ENCODE results near the gene NGFR.
"Not testable (repeated sequence)": the region's sequence is repeated elsewhere in the genome, so short reads cannot be mapped to it uniquely, and the experiment has no call there.

NGFR gene

DNA sequence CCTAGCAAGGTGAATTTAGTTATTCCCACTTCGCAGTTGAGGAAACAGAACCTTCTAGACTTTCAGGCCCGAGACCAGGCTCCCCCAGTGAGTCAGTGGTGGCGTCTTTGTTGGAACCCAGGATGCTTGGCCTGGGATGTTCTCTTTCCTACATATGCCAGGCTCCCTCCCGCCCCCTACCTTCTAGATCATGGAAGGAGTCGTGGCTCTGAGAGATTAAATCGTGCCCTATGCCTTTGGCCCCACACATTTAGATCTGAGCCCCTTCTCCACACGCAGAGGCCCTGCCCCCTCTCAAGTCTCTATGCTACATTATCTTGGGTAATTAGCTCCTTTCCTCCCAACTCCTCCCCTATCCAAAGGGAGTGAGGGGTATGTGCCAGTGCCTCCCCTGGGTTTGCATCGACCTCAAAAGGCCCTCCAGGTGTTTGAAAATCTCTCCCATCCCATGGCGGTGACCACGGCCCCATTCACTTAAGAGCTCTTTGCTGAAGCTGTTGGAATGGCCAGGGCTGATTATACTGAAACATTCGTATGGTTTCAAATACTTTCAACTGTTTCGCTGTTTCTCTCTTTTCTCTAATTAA lies 3.0 kb downstream of the NGFR start:
- no peak for DNase-seq

DNA sequence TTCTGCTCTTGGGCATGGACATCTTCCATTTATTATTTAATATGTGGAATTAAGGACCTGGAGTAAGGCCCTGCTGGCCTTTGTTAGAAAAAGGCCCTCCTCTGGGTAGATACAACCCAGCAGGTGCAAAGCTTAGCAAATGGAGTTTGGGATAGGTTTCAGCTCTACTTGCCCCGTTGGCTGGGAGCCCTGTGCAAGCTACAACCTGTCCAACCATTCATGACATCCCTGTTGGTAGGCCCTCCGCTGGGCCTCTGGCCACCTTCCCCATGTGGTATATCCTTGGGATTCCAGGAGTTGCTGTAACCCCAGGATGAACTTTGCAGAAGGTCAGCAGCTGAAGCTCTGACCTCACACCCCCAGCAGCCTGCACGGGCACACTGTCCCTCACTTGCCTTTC lies 6.4 kb downstream of the NGFR start:
- DNase-seq: no peak

DNA sequence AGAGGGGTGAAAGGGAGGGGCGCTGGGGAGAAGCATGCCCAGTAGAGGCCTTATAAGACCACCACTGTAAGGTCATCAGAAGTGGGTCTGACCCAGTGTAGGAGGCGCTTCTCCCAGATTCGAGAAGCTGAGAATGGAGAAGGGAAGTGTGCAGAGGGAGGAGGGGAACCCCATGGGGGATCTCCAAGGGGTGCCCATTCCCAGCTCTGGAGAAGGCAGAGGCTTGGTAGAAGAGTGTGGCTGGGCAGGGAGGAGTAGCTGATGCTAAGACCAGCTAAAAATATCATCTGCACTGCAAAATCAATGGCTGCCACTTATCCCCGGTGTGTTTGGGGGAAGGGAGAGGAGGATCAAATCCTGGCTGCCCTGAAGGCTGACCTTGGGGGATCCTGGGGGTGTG lies 7.2 kb downstream of the NGFR start:
- no peak for DNase-seq

DNA sequence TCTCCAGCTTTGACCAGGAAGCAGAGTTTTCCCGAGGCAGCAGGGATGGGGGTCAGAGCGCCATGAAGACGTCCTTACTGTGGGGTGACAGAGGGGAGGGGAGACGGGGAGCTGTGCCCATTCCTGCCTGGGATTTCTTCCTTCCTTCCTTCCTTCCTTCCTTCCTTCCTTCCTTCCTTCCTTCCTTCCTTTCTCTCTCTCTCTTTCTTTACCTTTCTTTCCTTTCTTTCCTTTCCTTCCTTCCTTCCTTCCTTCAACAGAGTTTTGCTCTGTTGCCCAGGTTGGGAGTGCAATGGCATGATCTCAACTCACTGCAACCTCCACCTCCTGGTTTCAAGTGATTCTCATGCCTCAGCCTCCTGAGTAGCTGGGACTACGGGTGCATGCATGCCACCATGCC lies 7.6 kb downstream of the NGFR start:
- DNase-seq: not testable (repeated sequence)

DNA sequence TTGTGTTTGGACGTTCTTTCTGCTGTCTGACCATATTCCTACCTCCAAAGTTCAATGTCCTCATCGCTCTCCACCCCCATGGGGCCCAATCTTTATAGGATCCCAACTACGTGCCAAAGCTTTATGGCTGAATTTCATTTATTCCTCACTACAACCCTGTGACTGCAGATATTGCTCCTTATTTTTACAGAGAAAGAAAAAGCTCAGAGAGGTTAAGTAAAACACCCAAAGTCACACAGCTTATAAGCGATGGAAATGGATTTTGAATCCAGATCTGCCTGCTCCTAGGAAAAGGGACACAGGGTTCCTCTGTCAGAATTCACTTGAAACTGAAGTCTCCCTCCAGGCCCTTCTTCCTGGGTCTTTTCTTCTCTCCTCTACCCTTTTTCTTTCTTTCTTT lies 9.3 kb downstream of the NGFR start:
- no peak for DNase-seq

- no peak for DNase-seq
Measured at GRCh38 chr17:49505854-49506253, 10.8 kb downstream of the NGFR start.

GRCh38 chr17:49506282-49506681 lies 11.2 kb downstream of the NGFR start:
- DNase-seq: no peak

- no peak for DNase-seq
Measured at GRCh38 chr17:49508061-49508865, 13.2 kb downstream of the NGFR start.

DNA sequence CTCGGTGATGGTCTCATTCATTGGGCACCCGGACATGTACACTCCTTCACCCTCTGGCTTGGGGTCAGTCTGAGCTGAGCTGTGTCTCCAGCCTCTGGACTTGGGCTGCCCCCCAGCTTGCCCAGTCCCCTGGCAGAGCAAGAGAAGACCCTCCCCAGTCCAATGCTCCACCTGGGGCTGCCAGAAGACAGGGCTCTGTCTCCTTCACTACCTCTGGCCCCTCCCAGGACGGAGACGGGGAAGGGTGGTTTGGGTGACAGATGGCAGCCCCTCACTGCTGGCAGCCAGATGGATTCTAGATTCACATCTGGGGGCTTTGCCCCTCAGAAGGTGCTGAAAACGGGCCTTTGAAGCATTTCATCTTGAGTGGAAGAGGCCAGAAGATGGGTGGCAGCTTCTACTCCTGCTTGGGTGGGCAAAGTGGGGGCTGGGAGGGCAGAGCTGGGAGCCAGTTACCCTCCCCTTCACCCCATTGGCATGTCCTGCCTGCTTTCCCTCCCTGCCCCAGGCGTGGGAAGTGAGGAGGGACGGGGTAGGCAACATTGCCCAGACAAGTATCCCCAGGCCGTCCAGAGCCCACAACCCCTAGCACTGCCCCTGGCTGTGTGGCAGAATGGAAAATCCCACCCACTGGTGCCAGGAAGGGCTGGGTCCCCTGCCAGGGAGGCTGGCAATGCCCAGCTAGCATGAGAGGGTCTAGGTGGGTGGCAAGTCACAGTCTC lies 13.9 kb downstream of the NGFR start:
- no peak for DNase-seq

DNA sequence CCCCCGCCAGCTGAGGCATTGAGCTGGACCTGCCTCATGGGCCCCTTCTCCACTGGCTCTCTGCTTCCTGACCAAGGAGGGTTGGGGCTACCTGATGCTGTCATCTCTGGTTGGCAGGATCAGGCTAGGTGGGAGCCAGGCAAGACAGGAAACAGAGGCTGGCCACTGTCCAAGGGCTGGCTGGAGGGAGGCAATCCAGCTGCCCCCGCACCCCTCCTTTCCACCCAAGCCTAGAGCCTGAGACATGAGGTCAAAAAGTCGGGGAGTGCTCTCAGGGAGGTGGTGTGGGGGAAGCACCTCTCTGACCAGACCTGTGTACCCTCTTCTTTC lies 14.5 kb downstream of the NGFR start:
- DNase-seq: no peak

DNA sequence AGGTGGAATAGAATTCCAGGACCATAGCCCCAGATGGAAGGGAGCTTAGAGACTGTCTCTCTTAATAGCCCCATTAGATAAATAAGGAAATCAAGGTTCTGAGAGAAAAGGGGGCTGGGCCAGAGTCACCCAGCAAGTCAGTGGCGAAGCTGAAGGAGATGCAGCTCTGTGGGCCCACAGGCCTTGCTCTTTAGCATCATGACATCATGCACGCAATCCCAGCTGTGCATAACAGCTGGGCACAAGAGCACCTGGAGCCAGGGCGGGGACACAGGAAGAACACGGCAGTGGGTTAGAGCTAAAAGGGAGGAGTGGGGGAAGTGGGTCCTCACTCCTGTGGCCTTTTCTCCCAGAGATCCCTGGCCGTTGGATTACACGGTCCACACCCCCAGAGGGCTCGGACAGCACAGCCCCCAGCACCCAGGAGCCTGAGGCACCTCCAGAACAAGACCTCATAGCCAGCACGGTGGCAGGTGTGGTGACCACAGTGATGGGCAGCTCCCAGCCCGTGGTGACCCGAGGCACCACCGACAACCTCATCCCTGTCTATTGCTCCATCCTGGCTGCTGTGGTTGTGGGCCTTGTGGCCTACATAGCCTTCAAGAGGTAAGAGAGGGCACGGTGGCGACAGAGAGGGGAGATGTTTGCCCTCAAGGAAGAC lies 15.1 kb downstream of the NGFR start:
- no peak for DNase-seq

DNA sequence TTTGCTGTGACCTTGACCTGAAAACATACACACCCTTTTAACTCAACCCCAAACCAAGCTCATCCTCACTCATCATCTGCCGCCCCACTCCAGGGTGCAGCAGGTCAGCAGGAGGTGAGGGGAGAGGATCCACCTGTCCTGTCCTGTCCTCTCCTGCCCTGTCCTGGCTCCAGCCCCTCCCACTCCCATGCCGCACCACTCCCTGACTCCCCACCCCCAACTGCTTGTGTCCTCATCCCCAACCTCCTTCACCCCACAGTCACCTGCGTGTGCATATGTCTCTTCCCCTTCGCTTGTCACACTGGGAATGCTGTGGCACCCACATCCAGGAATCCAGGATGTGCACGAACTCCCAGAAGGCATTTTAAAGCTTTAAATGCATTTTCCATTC lies 15.6 kb downstream of the NGFR start:
- no peak for DNase-seq

- no peak for DNase-seq
Measured at GRCh38 chr17:49511810-49512209, 16.7 kb downstream of the NGFR start.

DNA sequence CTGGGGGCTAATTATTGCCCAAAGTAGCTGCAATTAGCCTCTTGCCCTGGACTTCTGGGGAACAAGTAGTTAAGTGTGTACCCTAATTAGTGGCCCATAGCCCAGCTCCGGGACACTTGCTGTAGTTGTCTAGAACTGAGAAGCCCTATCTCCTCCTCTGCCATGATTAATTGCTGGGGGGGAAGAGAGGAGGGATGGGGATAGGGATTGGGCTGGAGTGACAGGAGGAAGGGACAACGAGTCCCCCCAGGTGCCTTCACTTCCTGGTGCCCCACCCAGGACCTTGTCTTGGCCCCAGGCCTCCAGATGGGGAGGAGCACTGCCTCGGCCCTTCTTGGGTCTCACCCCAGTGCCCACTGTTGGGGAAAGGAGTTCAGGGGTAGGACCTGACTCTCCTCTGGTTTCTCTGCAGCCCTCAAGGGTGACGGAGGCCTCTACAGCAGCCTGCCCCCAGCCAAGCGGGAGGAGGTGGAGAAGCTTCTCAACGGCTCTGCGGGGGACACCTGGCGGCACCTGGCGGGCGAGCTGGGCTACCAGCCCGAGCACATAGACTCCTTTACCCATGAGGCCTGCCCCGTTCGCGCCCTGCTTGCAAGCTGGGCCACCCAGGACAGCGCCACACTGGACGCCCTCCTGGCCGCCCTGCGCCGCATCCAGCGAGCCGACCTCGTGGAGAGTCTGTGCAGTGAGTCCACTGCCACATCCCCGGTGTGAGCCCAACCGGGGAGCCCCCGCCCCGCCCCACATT lies 17.4 kb downstream of the NGFR start:
- no peak for DNase-seq

GRCh38 chr17:49513044-49513395 lies 17.9 kb downstream of the NGFR start:
- DNase-seq: no peak

- DNase-seq: no peak
Measured at GRCh38 chr17:49513641-49514040, 18.5 kb downstream of the NGFR start.

DNA sequence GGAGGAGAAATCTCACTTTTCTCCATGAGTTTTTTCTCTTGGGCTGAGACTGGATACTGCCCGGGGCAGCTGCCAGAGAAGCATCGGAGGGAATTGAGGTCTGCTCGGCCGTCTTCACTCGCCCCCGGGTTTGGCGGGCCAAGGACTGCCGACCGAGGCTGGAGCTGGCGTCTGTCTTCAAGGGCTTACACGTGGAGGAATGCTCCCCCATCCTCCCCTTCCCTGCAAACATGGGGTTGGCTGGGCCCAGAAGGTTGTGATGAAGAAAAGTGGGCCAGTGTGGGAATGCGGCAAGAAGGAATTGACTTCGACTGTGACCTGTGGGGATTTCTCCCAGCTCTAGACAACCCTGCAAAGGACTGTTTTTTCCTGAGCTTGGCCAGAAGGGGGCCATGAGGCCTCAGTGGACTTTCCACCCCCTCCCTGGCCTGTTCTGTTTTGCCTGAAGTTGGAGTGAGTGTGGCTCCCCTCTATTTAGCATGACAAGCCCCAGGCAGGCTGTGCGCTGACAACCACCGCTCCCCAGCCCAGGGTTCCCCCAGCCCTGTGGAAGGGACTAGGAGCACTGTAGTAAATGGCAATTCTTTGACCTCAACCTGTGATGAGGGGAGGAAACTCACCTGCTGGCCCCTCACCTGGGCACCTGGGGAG lies 19.1 kb downstream of the NGFR start:
- peak; percentile 49 for DNase-seq

GRCh38 chr17:49515196-49515770 lies 20.2 kb downstream of the NGFR start:
- peak; percentile 98 for DNase-seq

DNA sequence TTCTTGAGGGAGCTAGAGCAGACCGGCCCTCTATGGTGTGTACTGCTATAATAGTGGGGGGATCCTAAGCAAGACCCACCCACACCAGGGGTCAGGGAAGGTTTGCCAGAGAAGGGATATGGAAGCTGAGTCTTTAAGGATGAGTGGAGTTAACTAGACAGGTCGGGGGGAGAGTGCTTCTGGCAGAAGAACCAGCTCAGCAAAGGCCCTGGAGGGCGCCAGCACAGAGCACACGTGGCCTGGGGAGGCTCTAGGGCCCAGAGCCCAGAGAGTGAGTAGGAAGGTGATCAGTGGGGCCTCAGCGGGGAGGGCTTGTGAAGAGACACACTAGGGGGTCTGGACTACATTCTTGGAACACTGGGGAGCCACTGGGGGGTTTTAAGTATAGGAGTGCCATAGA lies 21.1 kb downstream of the NGFR start:
- DNase-seq: peak; percentile 6

GRCh38 chr17:49518346-49519078 lies 23.4 kb downstream of the NGFR start:
- no peak for DNase-seq

- DNase-seq: no peak
Measured at GRCh38 chr17:49519781-49520180, 24.7 kb downstream of the NGFR start.
